Osteoblast (primary cell): ENCODE data around the gene AHDC1. TPM values are rescaled to one million over a fixed set of nuclear protein-coding genes. Genes with fewer than 3 reads are reported as not detected.

Source experiments
- DNase-seq: peaks from one replicate; pipeline ENCODE4 v3.0.0; 2011; ENCODE audit warnings: low spot score, mixed read lengths; ENCODE audit not compliant: insufficient read length; ENCODE audit errors: missing footprints
- H2AFZ ChIP-seq: 2 replicates; pipeline ENCODE4 v1.6.0; 2011; ENCODE audit warnings: mild to moderate bottlenecking, low read length
- H3K27ac ChIP-seq: 2 replicates; pipeline ENCODE4 v1.5.1; 2011; ENCODE audit warnings: mild to moderate bottlenecking, low read depth, low read length, moderate library complexity
- H3K27me3 ChIP-seq: 2 replicates; pipeline ENCODE4 v1.6.0; 2012; ENCODE audit warnings: mild to moderate bottlenecking, control low read depth, inconsistent platforms, low read length, moderate library complexity; ENCODE audit not compliant: insufficient read depth
- H3K36me3 ChIP-seq: 2 replicates; pipeline ENCODE4 v1.5.1; 2011; ENCODE audit warnings: mild to moderate bottlenecking, low read length, control low read depth, moderate library complexity; ENCODE audit not compliant: insufficient read depth
- H3K4me1 ChIP-seq: 2 replicates; pipeline ENCODE4 v1.5.1; 2011; ENCODE audit warnings: mild to moderate bottlenecking, low read length, control low read depth, moderate library complexity; ENCODE audit not compliant: insufficient read depth
- H3K4me2 ChIP-seq: 2 replicates; pipeline ENCODE4 v1.6.0; 2011; ENCODE audit warnings: mild to moderate bottlenecking, low read length; ENCODE audit not compliant: insufficient read depth
- H3K4me3 ChIP-seq: fragments of 200-600 bp; sonication (generic); 3 replicates; pipeline ENCODE4 v1.5.1; 2012; ENCODE audit warnings: mild to moderate bottlenecking, low read length, inconsistent platforms; ENCODE audit not compliant: insufficient read depth
- H3K79me2 ChIP-seq: 2 replicates; pipeline ENCODE4 v1.6.0; 2012; ENCODE audit warnings: mild to moderate bottlenecking, low read length, control low read depth, inconsistent platforms; ENCODE audit not compliant: insufficient read depth
- H3K9me3 ChIP-seq: 2 replicates; pipeline ENCODE4 v1.5.1; 2011; ENCODE audit warnings: low read depth, low read length, control low read depth
- H4K20me1 ChIP-seq: 2 replicates; pipeline ENCODE4 v1.6.0; 2012; ENCODE audit warnings: mild to moderate bottlenecking, low read length, control low read depth; ENCODE audit not compliant: insufficient read depth
- total RNA-seq: library from RNA; depleted of rRNA; stranded (reverse); fragments of >200 nt; gene quantifications from 2 replicates; pipeline ENCODE4 v1.2.3, GENCODE V29; 2012
- TF ChIP-seq, protein P1 (sequence below): IDR thresholded peaks from 2 replicates; pipeline ENCODE4 v1.5.1; 2011; ENCODE audit warnings: mild to moderate bottlenecking, low read depth, low read length, moderate library complexity; ENCODE audit errors: extremely low read depth

AHDC1 gene
- total RNA-seq, 1 donor, result 11.2 TPM

DNA sequence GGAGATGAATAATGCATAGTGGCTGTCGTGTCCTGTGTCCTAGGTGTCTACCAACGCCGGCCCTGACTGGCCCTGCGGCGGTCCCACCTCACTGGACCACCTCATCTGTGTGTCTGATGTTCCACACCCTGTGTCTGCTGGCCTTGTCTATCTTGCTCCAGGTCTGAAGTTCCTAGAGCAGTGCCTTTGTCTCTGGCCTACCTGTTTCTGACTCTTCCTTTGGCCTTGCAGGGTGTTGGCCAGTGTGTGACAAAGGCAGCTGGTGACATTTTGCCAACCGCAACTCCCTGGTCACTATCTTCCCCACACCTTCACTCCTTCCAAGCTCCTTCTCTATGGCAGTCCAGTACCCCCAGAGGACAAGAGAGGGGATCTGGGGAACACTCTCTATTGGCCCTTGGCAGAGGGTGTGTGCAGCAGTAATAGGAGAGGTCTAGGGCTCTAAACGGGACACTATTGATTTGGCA, 1.4 kb upstream of the AHDC1 start:
- Histone ChIP-seq H3K4me2 (no peak overlapping the region), H3K36me3 (no peaks in the 10 kb centered on the region), H3K9me3 (no peaks in the 10 kb centered on the region), H3K27ac (no peak overlapping the region), H2AFZ (no peak overlapping the region), H4K20me1 (peaks cover 21% of the 10 kb centered on the region), H3K79me2 (peaks cover 33% of the 10 kb centered on the region), H3K27me3 (peaks cover 7% of the 10 kb centered on the region), H3K4me3 (no peak overlapping the region), H3K4me1 (peaks cover 17% of the 10 kb centered on the region)
- TF ChIP-seq, protein P1, sequence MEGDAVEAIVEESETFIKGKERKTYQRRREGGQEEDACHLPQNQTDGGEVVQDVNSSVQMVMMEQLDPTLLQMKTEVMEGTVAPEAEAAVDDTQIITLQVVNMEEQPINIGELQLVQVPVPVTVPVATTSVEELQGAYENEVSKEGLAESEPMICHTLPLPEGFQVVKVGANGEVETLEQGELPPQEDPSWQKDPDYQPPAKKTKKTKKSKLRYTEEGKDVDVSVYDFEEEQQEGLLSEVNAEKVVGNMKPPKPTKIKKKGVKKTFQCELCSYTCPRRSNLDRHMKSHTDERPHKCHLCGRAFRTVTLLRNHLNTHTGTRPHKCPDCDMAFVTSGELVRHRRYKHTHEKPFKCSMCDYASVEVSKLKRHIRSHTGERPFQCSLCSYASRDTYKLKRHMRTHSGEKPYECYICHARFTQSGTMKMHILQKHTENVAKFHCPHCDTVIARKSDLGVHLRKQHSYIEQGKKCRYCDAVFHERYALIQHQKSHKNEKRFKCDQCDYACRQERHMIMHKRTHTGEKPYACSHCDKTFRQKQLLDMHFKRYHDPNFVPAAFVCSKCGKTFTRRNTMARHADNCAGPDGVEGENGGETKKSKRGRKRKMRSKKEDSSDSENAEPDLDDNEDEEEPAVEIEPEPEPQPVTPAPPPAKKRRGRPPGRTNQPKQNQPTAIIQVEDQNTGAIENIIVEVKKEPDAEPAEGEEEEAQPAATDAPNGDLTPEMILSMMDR, result no peak
- DNase-seq, result peak; percentile 79

DNA sequence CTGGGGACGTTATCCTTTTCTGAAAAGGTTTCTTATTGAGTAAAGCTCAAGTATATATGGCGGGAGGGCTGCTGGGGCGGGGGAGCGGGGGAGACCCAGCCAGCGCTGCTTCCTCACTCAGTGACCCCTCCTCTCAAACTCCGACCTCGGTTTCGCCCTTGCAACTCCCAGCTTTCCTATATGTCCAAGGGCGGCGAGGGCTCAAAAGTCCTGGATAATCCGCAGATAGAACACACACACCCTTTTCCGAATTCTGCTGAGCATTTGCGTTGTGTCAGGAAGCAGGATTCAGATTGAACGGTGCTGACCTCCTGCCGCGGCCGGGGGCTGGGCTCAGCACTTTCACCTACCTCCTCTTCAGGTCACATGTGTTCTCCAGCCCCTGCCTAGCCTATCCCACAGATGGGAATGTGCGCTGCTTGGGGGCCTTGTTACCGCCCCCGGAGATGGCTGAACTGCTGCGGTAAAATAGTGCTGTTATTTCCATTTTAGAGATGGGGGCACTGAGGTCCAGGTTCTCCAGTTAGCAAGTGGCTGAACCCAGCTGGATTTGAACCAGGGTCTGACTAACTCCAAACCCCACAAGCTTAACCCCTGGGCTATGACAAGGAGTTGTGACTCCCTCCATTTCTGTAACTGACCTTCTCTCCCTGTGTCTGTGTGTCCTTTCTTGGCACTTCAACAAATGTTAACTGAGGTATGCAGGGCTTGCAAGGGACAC, 795 bp upstream of the AHDC1 start:
- TF ChIP-seq, protein P1, result no peak
- H3K79me2 ChIP-seq, result peaks cover 39% of the 10 kb centered on the region
- H4K20me1 ChIP-seq, result peaks cover 27% of the 10 kb centered on the region
- H3K27ac ChIP-seq, result no peak overlapping the region
- no peaks in the 10 kb centered on the region for H3K36me3 ChIP-seq
- H3K4me2 ChIP-seq, result peak overlapping the region; percentile 92
- H3K27me3 ChIP-seq, result peaks cover under 1% of the 10 kb centered on the region
- no peaks in the 10 kb centered on the region for H3K9me3 ChIP-seq
- no peak overlapping the region for H2AFZ ChIP-seq
- H3K4me1 ChIP-seq, result peaks cover 22% of the 10 kb centered on the region
- DNase-seq, result peak; percentile 62
- peak overlapping the region; percentile 87 for H3K4me3 ChIP-seq

DNA sequence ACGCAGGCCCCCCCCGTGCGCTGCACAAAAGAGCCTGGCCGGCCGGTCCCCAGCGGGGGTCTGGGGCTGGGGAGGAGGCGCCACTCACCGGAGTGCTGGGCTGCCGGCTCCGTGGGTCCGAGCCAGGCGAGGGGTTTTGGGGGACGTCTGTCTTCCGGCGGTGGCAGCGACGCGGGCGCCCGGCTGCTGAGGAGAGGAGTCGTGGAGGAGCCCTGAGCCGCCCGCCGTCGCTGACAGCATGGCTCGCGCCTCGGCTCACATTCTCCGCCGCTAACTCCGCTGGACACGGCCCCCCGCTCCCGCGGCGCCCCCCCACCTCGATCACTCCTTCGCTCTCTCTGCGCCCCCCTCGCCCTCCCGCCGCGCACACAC, 649 bp downstream of the AHDC1 start:
- TF ChIP-seq, protein P1, result no peak
- H3K27ac ChIP-seq, result peak overlapping the region; percentile 33
- H3K4me3 ChIP-seq, result peak overlapping the region; percentile 87
- H3K4me2 ChIP-seq, result peak overlapping the region; percentile 92
- no peaks in the 10 kb centered on the region for H3K36me3 ChIP-seq
- H3K79me2 ChIP-seq, result peaks cover 53% of the 10 kb centered on the region
- no peak overlapping the region for H2AFZ ChIP-seq
- H3K9me3 ChIP-seq, result no peaks in the 10 kb centered on the region
- peaks cover 42% of the 10 kb centered on the region for H4K20me1 ChIP-seq
- peaks cover 36% of the 10 kb centered on the region for H3K4me1 ChIP-seq
- peak; percentile 96 for DNase-seq
- H3K27me3 ChIP-seq, result no peaks in the 10 kb centered on the region

DNA sequence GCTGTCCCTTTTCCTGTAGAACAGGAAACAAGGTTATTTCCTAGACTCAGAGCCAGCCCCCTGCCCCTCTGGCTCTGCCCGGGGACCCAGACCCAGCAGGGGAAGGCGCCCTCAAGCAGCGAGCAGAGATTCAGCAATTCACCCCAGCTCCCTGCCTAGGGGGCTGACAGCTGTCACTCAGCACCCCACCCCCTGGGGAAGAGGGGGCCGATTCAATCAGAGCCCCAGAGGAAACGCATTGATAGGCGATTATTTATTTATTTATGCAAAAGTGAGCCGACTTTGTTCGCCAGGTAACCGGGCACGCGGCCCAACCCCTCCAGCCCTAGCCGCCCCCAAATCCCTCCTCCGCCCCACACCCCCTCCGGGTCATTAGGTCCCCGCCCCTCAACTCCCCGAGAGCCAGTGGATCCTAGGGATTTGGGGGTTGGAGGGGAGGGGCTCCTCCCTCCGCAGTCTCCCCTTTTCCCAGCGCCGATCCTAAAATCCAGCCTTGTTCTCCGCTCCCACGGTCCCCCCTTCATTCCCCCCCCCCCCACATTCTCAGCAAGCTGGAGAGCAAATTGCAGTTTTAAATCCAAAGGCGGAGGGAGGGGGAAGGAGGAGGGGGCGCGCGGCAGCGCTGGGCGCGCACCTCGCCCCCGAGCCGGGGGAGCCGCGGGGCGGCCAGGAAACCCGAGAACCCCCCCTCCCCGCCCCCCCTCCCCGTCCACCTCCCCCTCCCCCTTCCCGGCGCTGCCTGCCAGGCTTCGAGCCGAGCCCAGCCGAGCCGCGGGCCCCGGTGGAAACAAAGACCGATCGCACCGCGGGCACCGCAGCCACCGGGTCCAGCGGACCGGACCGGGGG, 1.3 kb downstream of the AHDC1 start:
- Histone ChIP-seq H3K9me3 (no peaks in the 10 kb centered on the region), H3K4me1 (peaks cover 41% of the 10 kb centered on the region)

More for the DNA sequence above, 1.3 kb downstream of the AHDC1 start:
- Histone ChIP-seq H3K4me2 (peak overlapping the region; percentile 92), H2AFZ (no peak overlapping the region), H3K27me3 (no peaks in the 10 kb centered on the region), H4K20me1 (peaks cover 48% of the 10 kb centered on the region), H3K4me3 (peak overlapping the region; percentile 87), H3K27ac (peak overlapping the region; percentile 56), H3K36me3 (no peaks in the 10 kb centered on the region), H3K79me2 (peaks cover 59% of the 10 kb centered on the region)
- DNase-seq, result peak; percentile 97
- TF ChIP-seq, protein P1, result no peak
